ENCODE measurements around the gene CATSPER3. TPM values are rescaled to one million over a fixed set of nuclear protein-coding genes. Genes with fewer than 3 reads are reported as not detected.

CATSPER3 gene
- total RNA-seq, 1 experiment from 2014 or later, result 0.50 TPM

GRCh38 chr5:135034963-135035677 is 67.4 kb downstream of the CATSPER3 start:
- Mint-ChIP-seq H3K36me3 (ENCODE audit: insufficient read depth in 1 of 3, low read depth in 3 of 3) (no peaks in the 10 kb centered on the region; a peak in 1 of 7 replicates), H3K27ac (no peak overlapping the region), H3K9me3 (peaks cover 0 to 4% of the 10 kb centered on the region in 2 experiments; a peak in 2 of 5 replicates), H3K27me3 (ENCODE audit: low read depth) (peaks cover 92% of the 10 kb centered on the region), H3K4me3 (peak overlapping the region; percentile 17 to 86; a peak in 4 of 5 replicates), H3K4me1 (peaks cover 15 to 31% of the 10 kb centered on the region in 2 experiments)
- Histone ChIP-seq H2AFZ (ENCODE audit: low read length) (no peak overlapping the region), H3K79me2 (ENCODE audit: insufficient read depth, low read length) (no peaks in the 10 kb centered on the region), H3K9me3 (ENCODE audit: control insufficient read depth, low read depth, low read length) (no peaks in the 10 kb centered on the region), H4K8ac (replicated peaks; ENCODE audit: insufficient read length, low read depth, low read length) (no peak overlapping the region), H2BK20ac (ENCODE audit: low read depth, low read length, poor library complexity, severe bottlenecking) (no peak overlapping the region), H2AK5ac (ENCODE audit: insufficient read length, low read length) (no peak overlapping the region), H3K56ac (ENCODE audit: insufficient read length, low read depth, low read length) (no peak overlapping the region), H3K4me1 (ENCODE audit: insufficient read depth, low read length) (no peaks in the 10 kb centered on the region), H3K14ac (ENCODE audit: insufficient read depth, low read length) (no peak overlapping the region), H4K5ac (ENCODE audit: insufficient read length, low read depth, low read length) (no peak overlapping the region), H3K9ac (ENCODE audit: extremely low read depth, insufficient read length, low read length) (no peak overlapping the region), H4K20me1 (ENCODE audit: control insufficient read depth, insufficient read depth, insufficient read length) (no peaks in the 10 kb centered on the region), H3K23ac (ENCODE audit: insufficient read length, low read depth, low read length) (no peak overlapping the region), H3K79me1 (ENCODE audit: insufficient read depth, low read depth, low read length, poor library complexity, severe bottlenecking) (no peaks in the 10 kb centered on the region), H4K91ac (ENCODE audit: insufficient read length, low read depth, low read length) (no peak overlapping the region), H3K18ac (ENCODE audit: insufficient read length, low read depth, low read length) (no peak overlapping the region), H2BK120ac (ENCODE audit: low read depth, low read length, poor library complexity, severe bottlenecking) (no peak overlapping the region), H3T11ph (ENCODE audit: low read length) (no peak overlapping the region), H2BK15ac (ENCODE audit: low read depth, low read length) (no peak overlapping the region), H3K4ac (ENCODE audit: low read depth, low read length) (no peak overlapping the region), H2BK5ac (ENCODE audit: insufficient read length, low read length) (no peak overlapping the region), H3K23me2 (ENCODE audit: insufficient read length, low read depth, low read length, poor library complexity, severe bottlenecking) (peaks cover 6% of the 10 kb centered on the region), H3K27me3 (ENCODE audit: insufficient read depth, low read length) (peaks cover 91% of the 10 kb centered on the region), H3K4me2 (ENCODE audit: insufficient read depth, insufficient read length, low read length) (peak overlapping the region; percentile 39), H3K27ac (ENCODE audit: insufficient read length, low read depth, low read length) (no peak overlapping the region), H2BK12ac (ENCODE audit: insufficient read length, low read depth, low read length) (no peak overlapping the region)
- WGBS (ENCODE audit: extremely low coverage, insufficient read length, low lambda C conversion rate), result no CpG with 5 or more reads among the region's 14 CpGs
- TF ChIP-seq CTCF (conservative IDR thresholded peaks at IDR 0.05), result no peak
- no peak for DNase-seq

Data from H9 (cell line).